Ascending aorta (tissue), 2 donors: ENCODE measurements around the gene DNAJB1. TPM values are rescaled to one million over a fixed set of nuclear protein-coding genes. Genes with fewer than 3 reads are reported as not detected.

Experiments used
- DNase-seq, 2 donors: peaks; one replicate each; pipeline ENCODE4 v3.0.0-alpha.2; 2019; ENCODE audit warnings: low spot score in 2 of 2
- H3K27ac ChIP-seq, 2 donors: fragments of 200-600 bp; sonication (generic); one replicate each; pipeline ENCODE4 v1.5.1; 2016 to 2017; ENCODE audit warnings: mild to moderate bottlenecking in 1 of 2
- H3K27me3 ChIP-seq: fragments of 200-600 bp; sonication (generic); one replicate; pipeline ENCODE4 v1.5.1; 2017
- H3K36me3 ChIP-seq, 2 donors: fragments of 200-600 bp; sonication (generic); one replicate each; pipeline ENCODE4 v1.5.1; 2016
- H3K4me1 ChIP-seq, 2 donors: fragments of 200-600 bp; sonication (generic); one replicate each; pipeline ENCODE4 v1.5.1; 2016 to 2017; ENCODE audit warnings: mild to moderate bottlenecking in 1 of 2
- H3K4me3 ChIP-seq, 2 donors: fragments of 200-600 bp; sonication (generic); one replicate each; pipeline ENCODE4 v1.5.1; 2016 to 2017; ENCODE audit warnings: mild to moderate bottlenecking in 1 of 2
- H3K9me3 ChIP-seq, 2 donors: fragments of 200-600 bp; sonication (generic); one replicate each; pipeline ENCODE4 v1.5.1; 2016
- intact Hi-C: fragments of 100-400 bp; cut with DNase I; formaldehyde crosslinking; loops from one replicate; pipeline ENCODE4 v1.15.1; 2023
- total RNA-seq: library from RNA; depleted of rRNA; stranded (reverse); fragments of >200 nt; gene quantifications from one replicate; pipeline ENCODE4 v1.1.0, GENCODE V29; 2016
- TF ChIP-seq, protein P1 (sequence below), 3 experiments: fragments of 200-600 bp in 2 of 3; fragments of 450-650 bp in 1 of 3; sonication (generic) in 2 of 3; IDR thresholded peaks; one replicate each; pipeline ENCODE4 v1.5.1; 2016 to 2019; ENCODE audit warnings: antibody characterized with exemption in 3 of 3, mild to moderate bottlenecking in 1 of 3, moderate library complexity in 1 of 3

Gene DNAJB1
- total RNA-seq, 1 donor from 2014 or later, result 73.8 TPM

DNA sequence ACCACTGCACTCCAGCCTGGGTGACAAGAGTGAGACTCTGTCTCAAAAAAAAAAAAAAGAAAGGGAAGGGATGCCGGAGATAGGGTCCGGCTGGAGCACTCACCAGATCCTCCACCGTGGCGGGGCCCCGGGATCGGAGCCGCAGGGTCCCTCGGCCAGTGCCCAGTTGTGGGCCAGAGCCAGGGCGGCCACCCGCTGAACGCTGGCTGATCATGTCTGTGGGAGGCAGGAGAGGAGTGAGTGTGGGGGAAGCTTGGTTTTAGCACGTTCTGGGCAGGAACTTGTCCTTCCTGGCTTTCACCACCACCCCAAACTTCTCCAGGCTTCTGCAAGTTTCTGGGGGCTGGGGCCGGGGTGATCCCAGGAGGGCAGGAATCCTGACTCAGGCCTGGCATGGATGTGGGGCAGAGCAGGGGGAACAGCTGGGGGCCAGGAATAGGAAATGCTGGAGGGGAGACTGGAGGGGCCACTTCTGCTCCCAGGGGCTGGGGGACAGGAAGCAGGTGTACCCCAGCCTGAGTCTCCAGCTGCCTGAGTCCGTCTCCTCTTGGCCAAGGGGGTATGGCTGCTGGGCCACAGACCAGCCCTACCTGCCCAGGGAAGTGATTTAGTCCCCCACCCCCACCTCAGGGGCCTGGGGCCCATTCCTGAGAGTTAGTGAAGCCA is 38.8 kb downstream of the DNAJB1 start:
- intact Hi-C loops, result no loop called here
- Histone ChIP-seq H3K36me3 (peaks cover 38 to 47% of the 10 kb centered on the region in 2 donors), H3K27ac (no peak overlapping the region)

DNA sequence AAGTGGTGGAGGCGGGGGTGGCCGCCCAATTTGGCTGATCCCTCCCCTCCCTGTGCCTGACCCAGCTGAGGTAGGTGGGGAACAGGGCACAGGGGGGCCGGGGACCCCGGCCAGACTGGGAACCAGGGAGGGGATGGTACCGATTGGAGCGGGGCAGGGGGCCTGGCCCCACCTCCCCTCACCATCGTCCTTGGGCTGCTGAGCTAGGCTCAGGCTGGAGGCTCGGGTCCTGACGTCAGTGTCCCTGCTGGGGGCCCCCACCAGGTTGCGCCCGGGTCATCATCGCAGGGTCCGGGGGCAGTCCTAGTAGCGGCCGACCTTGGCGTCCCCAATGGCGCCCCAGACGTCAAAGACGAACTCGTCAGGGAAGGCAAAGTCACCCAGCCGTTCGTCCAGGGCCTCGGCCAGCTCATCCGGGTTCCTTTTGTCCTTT is 40.1 kb downstream of the DNAJB1 start:
- H3K4me1 ChIP-seq, result peaks cover 4 to 14% of the 10 kb centered on the region in 2 donors
- H3K27ac ChIP-seq, result no peak overlapping the region
- intact Hi-C loops, result no loop called here

More for the DNA sequence above, 38.8 kb downstream of the DNAJB1 start:
- TF ChIP-seq, protein P1, sequence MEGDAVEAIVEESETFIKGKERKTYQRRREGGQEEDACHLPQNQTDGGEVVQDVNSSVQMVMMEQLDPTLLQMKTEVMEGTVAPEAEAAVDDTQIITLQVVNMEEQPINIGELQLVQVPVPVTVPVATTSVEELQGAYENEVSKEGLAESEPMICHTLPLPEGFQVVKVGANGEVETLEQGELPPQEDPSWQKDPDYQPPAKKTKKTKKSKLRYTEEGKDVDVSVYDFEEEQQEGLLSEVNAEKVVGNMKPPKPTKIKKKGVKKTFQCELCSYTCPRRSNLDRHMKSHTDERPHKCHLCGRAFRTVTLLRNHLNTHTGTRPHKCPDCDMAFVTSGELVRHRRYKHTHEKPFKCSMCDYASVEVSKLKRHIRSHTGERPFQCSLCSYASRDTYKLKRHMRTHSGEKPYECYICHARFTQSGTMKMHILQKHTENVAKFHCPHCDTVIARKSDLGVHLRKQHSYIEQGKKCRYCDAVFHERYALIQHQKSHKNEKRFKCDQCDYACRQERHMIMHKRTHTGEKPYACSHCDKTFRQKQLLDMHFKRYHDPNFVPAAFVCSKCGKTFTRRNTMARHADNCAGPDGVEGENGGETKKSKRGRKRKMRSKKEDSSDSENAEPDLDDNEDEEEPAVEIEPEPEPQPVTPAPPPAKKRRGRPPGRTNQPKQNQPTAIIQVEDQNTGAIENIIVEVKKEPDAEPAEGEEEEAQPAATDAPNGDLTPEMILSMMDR (IDR thresholded peaks at IDR 0.05), result no peak
- peaks cover 0 to 5% of the 10 kb centered on the region in 2 donors for H3K4me1 ChIP-seq
- no peaks in the 10 kb centered on the region for H3K9me3 ChIP-seq
- H3K27me3 ChIP-seq, result no peaks in the 10 kb centered on the region
- no peak for DNase-seq
- H3K4me3 ChIP-seq, result no peak overlapping the region

GRCh38 chr19:14477418-14478112 is 40.6 kb downstream of the DNAJB1 start:
- Histone ChIP-seq H3K9me3 (no peaks in the 10 kb centered on the region), H3K4me1 (peaks cover 5 to 17% of the 10 kb centered on the region in 2 donors), H3K4me3 (no peak overlapping the region), H3K27me3 (peaks cover 4% of the 10 kb centered on the region), H3K27ac (no peak overlapping the region), H3K36me3 (peaks cover 37 to 38% of the 10 kb centered on the region in 2 donors)
- intact Hi-C loops, result no loop called here
- no peak for DNase-seq
- TF ChIP-seq, protein P1 (IDR thresholded peaks at IDR 0.05), result no peak

More for the DNA sequence above, 40.1 kb downstream of the DNAJB1 start:
- Histone ChIP-seq H3K4me3 (no peak overlapping the region), H3K27me3 (peaks cover 4% of the 10 kb centered on the region), H3K9me3 (no peaks in the 10 kb centered on the region), H3K36me3 (peaks cover 38 to 40% of the 10 kb centered on the region in 2 donors)
- TF ChIP-seq, protein P1 (IDR thresholded peaks at IDR 0.05), result no peak
- no peak for DNase-seq

DNA sequence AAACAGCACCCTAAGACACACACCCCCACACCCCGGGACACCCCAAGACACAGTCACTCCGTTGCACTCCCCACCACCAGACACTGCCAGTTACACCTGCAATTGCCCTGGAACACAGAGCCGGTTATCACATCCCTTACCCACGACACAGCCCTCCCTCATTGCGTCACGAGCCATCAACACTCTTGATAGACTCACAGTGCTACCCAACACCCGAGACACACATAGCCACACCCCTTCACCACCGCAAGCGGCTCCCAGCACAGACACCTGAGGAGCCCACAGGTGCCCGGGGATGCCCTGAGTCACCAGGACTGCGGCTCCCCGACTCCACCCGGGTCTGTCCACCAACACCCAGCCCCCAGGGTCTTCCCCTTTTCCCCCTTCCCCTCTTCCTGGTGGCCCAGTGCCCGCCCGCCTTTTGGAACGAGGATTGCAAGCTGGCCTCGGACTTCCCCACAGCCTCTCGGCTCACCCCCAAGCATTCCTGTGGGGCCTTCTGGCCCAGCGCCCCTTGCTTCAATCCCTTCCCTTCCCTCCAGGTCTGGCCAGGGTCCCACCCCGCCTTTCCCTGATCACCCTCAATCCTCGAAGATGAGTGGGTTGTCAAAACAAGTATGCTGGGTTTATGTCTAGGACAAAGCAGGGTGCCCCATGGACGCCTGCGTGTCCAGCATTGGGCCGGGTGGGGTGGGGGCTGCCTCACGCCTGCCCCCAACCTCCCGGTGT is 41.4 kb downstream of the DNAJB1 start:
- Histone ChIP-seq H3K36me3 (peaks cover 29 to 30% of the 10 kb centered on the region in 2 donors), H3K27me3 (peaks cover 4% of the 10 kb centered on the region), H3K4me3 (no peak overlapping the region), H3K9me3 (no peaks in the 10 kb centered on the region), H3K4me1 (peaks cover 8 to 21% of the 10 kb centered on the region in 2 donors), H3K27ac (no peak overlapping the region)
- no peak for DNase-seq
- intact Hi-C loops, result no loop called here
- TF ChIP-seq, protein P1 (IDR thresholded peaks at IDR 0.05), result no peak

DNA sequence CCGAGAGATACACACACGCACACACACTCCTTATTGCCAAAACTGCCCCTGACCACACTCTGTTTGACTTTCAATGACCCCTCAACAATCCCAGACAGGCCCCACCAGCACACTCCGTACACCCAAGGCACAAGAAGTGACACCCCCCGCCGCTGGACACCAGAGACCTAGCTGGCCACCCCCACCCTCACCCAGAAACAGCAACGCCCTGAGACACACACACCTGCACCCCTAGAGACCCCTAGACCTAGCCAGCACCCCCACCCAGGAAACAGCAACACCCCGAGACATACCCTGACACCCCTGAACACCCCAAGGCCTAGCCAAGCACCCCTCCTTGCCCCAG is 41.9 kb downstream of the DNAJB1 start:
- TF ChIP-seq, protein P1 (IDR thresholded peaks at IDR 0.05), result no peak
- Histone ChIP-seq H3K9me3 (no peaks in the 10 kb centered on the region), H3K4me3 (no peak overlapping the region), H3K27ac (no peak overlapping the region), H3K36me3 (peaks cover 30 to 31% of the 10 kb centered on the region in 2 donors), H3K27me3 (peaks cover 4% of the 10 kb centered on the region), H3K4me1 (peaks cover 8 to 21% of the 10 kb centered on the region in 2 donors)
- DNase-seq, result no peak
- intact Hi-C loops, result no loop called here
